RPMI8226 (cell line): Measurements from ENCODE around the gene THSD7A.

Experiments used
- DNase-seq: peaks from one replicate; pipeline ENCODE4 v3.0.0-alpha.2; 2015

The THSD7A gene

DNA sequence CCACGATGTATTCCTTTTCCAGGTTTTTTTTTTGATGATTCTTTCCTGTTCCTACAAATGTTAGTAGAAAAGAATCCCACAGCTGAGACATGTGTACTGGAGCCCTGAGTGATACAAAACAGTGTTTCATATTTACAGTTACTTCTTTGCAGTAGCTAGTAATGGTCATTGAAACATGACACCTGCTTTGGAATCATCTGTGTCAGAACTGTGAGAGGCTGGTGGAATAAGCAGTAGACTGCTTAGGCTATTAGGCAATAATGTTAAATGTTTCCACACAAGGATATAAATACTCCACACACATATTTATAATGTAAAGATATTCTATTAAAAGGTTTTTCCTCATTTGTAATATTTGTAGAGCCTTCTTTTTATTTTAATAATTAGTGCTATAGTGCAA, 394.0 kb downstream of the THSD7A start:
- DNase-seq: no peak

DNA sequence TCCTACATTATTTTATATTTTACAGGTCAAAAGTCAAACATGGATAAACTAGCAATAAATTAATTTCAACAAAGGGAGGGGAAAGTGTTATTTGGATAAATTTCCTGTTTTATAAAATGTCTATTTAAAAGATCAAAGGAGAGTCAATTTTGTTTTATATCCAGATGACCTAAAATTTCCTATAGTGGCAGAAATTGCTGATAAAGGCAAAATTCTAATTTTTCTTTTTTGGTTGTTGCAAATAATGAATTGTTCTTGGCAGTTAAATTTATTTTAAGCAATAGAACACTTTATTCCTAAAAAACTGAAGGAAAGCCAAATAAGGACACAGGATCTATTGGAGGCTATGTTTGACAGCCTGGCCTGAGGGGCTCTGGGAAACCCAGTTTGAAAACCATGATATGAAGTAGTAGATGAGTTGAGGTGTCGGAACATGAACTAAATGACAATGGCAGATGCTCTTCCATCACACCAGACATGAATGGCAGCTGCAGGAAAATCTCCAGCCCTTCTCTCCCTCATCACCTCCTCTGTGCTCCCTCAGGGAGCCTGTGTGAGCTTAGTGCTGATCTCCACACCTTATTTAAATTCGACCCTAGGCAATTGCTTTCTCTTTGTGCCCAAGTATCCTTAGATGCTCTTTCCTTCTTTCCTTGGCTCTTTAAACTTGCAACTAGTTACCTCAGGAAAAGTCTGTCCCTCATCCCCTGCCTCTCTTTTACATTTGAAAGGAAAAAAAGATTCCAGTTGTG, 395.0 kb downstream of the THSD7A start:
- no peak for DNase-seq

GRCh38 chr7:11436316-11436715, 395.7 kb downstream of the THSD7A start:
- no peak for DNase-seq

DNA sequence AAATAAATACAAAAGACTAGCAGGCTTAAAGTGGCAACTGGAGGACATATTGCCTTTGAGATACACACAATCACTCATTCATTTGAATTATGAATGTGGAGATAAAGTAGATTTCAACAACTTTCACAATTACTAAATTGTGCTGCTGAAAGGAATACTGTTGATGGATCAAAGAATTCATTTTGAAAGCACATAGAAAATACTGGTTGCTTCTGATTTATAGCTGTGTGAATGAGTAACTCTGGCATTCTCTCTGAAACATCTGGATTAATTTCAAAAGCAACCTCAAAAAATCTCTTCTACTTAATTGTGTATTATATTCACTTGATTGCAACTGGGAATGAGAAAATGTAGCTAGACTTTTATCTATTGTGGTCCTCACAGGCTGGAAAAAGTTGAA, 397.6 kb downstream of the THSD7A start:
- no peak for DNase-seq

DNA sequence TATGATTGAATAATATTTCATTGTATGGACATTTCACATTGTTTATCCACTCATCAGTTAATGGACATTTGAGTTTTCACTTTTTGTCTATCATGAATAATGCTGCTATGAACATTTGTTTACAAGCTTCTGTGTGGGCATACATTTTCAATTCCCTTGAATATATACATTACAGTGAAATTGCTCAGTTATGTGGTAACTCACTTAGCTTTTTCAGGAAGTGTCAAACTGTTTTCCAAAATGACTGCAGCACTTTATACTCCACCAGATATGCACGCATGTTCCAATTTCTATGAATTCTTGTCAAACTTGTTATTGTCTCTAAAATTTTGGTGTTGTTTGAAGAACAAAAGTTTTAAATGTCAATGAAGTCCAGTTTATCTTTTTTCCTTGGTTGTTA, 401.2 kb downstream of the THSD7A start:
- DNase-seq: no peak

DNA sequence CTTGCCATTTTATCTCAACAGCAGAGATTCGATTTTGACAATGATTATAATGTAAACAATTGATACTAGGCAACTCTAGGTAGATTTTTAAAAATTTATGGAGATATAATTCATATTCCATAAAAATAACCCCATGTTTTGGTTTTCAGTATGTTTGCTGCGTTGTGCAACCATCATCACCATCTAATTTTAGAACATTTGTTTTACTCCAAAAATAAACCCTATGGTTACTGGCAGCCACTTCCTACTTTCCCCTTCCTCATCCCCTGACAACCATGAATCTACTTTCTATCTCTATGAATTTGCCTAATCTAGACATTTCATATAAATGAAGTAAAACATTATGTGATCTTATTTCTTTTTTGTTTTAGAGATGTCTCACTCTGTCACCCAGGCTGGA, 401.9 kb downstream of the THSD7A start:
- no peak for DNase-seq

- DNase-seq: no peak
Observed at GRCh38 chr7:11428877-11429581, 403.0 kb downstream of the THSD7A start.

GRCh38 chr7:11427686-11428273, 404.2 kb downstream of the THSD7A start:
- peak; percentile 53 for DNase-seq

DNA sequence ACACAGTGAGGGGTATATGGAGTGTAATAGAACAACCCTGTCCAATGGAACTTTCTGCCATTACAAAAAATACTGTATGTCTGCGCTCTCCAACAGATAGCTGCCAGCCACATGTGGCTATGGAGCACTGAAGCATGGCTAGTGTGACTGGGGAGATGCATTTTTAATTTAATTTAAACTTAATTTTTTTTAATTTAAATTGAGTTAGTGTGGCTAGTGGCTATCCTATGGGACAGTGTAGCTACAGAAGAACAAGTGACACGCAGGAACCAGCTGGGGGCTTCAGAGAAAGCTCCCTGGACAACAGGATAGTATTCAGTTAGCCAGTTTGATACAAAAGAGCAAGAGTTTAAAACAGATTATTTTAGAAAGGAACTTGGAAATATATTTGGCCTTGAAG, 408.0 kb downstream of the THSD7A start:
- no peak for DNase-seq

- DNase-seq: no peak
Observed at GRCh38 chr7:11420049-11420448, 411.9 kb downstream of the THSD7A start.

DNA sequence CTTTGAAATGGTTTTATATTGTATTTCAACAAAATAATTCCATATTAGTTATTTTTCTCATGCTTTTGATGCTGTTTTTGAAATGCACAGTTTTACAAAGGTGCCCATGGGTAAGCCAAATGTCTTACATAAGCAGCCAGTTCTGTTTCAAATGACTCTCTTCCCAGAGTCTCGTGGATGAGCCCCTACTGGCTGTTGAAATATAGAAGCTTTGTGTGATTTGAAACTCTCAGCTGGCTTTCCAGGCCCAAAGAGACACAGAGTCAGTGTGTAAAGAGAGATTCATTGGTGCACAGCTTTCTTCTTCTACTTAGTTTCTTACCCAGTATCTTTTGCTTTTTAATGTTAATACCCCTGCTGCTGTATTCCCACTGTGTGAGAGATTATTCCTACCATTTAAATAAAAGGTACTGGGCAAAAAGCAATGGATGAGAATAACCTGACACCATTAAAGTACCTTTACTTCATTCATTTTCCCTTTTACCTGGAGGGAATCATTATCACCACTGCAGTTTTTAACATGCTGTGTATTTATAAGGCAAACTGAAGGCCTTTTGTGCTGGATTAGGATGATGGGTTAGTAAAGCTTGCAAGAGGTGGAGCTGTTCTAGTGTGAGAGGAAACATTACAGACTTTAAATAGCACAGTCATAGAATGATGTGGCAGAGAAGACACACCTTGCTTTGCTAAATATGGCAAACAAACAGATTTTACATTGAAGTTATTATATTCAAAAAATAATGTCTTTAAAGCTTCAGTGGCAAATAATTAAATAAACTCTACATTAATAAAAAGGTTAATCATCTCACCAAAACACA, 415.1 kb downstream of the THSD7A start:
- DNase-seq: no peak

DNA sequence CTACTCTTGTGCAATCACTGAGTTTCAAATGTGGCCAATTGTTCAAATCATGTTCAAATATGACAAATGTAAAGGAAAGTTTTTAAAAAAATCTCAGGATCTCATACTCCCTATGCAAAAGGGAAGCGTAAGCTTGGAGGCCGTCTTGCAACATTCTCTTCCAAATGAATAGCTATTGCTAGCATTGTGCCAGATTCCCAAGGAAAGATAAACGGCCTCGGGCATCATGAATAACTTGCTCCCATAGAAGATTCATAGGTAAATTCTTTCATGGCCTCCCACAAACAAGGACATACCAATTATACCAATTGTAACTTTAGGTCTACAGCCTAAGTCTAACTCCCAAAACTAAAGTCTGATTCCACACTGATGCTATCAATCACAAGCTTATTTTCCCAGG, 416.9 kb downstream of the THSD7A start:
- DNase-seq: no peak

GRCh38 chr7:11413901-11414300, 418.1 kb downstream of the THSD7A start:
- no peak for DNase-seq

DNA sequence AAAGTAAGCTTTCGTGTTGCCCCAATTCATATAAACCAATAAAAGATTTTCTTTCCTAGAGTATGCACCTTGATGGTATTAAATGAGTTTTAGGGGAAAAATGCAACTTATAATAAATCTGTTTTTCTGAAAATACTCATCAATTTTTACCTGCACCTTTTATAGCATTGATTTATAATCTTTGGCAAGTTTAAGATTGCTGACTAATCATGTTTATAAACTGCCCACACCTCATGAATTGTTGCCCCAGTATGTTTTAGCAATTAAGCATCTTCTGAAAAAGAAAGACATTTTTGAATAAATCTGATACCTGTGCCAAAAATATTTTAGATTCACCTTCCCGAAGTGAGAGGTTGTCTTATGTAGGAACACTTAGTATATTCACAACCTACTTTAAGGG, 420.0 kb downstream of the THSD7A start:
- DNase-seq: no peak

DNA sequence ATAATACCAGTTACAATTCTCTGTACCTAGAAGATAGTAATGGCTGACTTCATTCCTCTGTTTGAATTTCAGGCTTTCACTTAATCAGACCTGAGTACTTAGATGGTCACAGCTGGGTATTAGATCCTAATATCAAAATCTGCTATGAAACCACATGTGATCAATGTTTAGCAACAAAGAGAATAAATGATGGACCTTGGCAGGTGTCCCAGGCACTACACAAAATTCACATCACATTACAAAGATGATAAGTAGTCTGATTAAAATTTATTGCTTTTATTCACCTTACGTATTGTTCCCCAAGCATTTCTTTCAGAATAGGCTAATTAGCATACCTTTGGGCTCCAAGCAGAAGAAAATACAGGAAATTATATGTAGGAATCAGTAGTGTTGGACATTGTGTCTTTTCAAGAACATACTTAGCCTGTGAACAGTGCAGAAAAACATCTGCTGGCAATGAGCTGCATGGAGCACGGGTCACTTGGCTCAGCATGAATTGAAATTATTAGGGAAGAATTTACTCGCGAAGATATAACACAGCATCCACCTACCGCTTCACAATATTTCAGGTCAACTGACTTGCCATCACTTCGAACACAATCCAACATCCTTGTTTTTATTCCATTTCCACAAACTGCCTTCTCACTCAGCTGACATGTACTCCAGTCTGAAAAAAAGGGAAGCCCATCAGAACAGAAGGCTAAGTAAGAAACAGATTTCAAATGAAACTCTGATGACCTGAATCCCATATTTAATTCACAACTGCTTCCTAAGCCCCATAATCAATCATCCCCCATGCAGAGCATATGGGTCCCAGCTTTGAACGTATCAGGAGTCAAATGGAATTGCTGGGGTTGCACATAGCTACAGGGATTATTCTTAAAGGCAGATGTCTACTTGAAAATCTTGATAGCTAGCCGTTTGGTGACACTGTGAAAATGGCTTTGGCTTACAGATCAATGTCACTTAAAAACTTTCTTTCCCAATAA, 421.0 kb downstream of the THSD7A start:
- no peak for DNase-seq

GRCh38 chr7:11404355-11404754, 427.6 kb downstream of the THSD7A start:
- DNase-seq: peak; percentile 36

DNA sequence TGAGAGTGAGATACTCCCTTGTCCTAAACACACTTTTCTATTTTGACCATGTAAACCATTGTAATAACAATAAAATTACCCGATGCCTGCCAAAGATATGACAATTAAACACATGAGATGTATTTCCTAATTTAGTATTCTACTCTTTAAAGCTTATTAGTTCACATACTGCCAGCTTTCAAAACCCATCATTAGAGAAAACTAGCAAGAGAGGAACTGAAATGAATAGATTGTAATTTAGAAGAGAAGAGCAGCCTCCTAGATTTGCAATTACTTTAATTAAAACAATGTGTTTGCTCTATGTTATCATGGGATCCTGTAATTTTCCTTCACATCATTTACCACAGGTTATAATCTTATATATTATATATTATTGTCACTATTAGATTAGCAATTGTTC, 428.2 kb downstream of the THSD7A start:
- DNase-seq: no peak

DNA sequence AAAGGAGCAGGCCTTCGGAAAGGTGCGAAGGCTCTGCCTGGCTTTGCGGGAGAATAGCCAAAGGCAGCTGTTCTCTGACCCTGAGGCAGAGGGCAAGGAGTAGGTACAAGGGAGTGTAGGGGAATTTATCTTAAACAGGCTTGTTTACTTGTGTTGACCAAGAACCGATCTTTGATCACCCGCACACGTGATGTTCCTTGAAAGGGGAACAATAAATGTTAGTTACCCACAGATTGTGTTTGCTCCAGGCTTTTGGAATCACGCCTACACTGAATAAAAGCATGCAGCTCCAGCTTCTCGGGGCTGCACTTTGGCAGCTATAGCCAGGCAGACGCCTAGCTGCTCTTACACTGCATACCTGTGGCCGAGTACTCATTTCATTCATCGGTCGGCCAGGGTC, 437.6 kb downstream of the THSD7A start:
- no peak for DNase-seq

GRCh38 chr7:11379641-11380040, 452.4 kb downstream of the THSD7A start:
- no peak for DNase-seq

- no peak for DNase-seq
Observed at GRCh38 chr7:11376529-11376928, 455.5 kb downstream of the THSD7A start.

DNA sequence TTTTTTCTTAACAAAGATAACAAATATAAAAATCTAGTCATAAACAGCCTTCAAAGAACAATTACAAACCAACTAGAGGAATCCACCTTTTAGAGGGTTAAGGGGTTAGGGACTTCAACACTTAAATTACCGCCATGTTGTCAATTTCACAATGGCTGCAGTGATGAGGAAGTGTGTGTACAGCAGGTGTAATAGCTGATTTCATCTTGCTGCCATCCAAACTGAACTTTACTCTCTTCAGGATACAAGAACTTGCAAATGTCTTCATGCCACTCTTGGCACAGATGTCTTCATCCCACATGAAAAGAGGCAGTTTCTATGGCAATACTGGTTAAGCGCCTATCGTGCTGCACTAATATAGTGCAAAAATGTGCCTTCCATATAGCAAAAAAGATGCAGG, 457.4 kb downstream of the THSD7A start:
- no peak for DNase-seq

- peak; percentile 11 for DNase-seq
Observed at GRCh38 chr7:11373546-11374142, 458.4 kb downstream of the THSD7A start.
